HG03280 (cell line): Measurements from ENCODE around the gene LRRFIP1.

ENCODE experiments used
- ATAC-seq: cut with Tn5 transposase; IDR thresholded peaks from one replicate; pipeline ENCODE4 v1.9.1; 2021; ENCODE audit warnings: mild to moderate bottlenecking, moderate library complexity; ENCODE audit not compliant: unreplicated experiment

LRRFIP1 gene

GRCh38 chr2:237721458-237721857, 94.1 kb downstream of the LRRFIP1 start:
- no peak for ATAC-seq

- no peak for ATAC-seq
Observed at GRCh38 chr2:237722616-237723015, 95.2 kb downstream of the LRRFIP1 start.

GRCh38 chr2:237723023-237723422, 95.6 kb downstream of the LRRFIP1 start:
- ATAC-seq, result no peak

GRCh38 chr2:237723602-237724001, 96.2 kb downstream of the LRRFIP1 start:
- no peak for ATAC-seq

- no peak for ATAC-seq
Observed at GRCh38 chr2:237724811-237725478, 97.6 kb downstream of the LRRFIP1 start.

GRCh38 chr2:237725661-237726060, 98.3 kb downstream of the LRRFIP1 start:
- ATAC-seq, result no peak

GRCh38 chr2:237726401-237726830, 99.0 kb downstream of the LRRFIP1 start:
- ATAC-seq, result no peak

GRCh38 chr2:237727363-237727762, 100.0 kb downstream of the LRRFIP1 start:
- no peak for ATAC-seq

- no peak for ATAC-seq
Observed at GRCh38 chr2:237729681-237730475, 102.5 kb downstream of the LRRFIP1 start.

- ATAC-seq, result no peak
Observed at GRCh38 chr2:237731663-237732062, 104.3 kb downstream of the LRRFIP1 start.

GRCh38 chr2:237732070-237732469, 104.7 kb downstream of the LRRFIP1 start:
- no peak for ATAC-seq

GRCh38 chr2:237732790-237733381, 105.5 kb downstream of the LRRFIP1 start:
- ATAC-seq, result no peak

- no peak for ATAC-seq
Observed at GRCh38 chr2:237733677-237734300, 106.4 kb downstream of the LRRFIP1 start.

- ATAC-seq, result no peak
Observed at GRCh38 chr2:237734905-237735623, 107.7 kb downstream of the LRRFIP1 start.

- ATAC-seq, result no peak
Observed at GRCh38 chr2:237735798-237736197, 108.4 kb downstream of the LRRFIP1 start.

GRCh38 chr2:237736783-237737182, 109.4 kb downstream of the LRRFIP1 start:
- no peak for ATAC-seq

GRCh38 chr2:237737196-237737865, 109.9 kb downstream of the LRRFIP1 start:
- no peak for ATAC-seq

GRCh38 chr2:237738255-237738654, 110.9 kb downstream of the LRRFIP1 start:
- no peak for ATAC-seq

GRCh38 chr2:237739101-237739500, 111.7 kb downstream of the LRRFIP1 start:
- no peak for ATAC-seq

- no peak for ATAC-seq
Observed at GRCh38 chr2:237742191-237742590, 114.8 kb downstream of the LRRFIP1 start.
